ENCODE data around the gene CFAP45.

DNA sequence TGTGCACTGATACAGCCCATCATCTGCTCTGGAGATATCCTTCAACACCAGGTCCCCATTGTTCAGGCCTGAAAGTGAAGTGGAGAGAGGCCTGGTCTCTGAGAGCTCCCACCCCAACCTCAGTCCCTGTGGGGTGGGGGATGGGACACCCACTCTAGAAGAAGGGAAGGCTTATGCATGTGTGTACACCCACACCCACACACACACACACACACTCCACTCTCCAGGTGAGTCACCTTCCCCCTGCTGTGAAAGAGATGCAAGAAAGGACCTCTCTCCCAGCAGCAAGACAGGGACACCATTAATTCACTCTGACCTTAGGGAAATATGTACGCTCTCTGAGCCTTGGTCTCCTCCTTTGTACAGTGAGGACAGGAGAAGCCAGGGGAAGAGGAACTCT, 43.4 kb downstream of the CFAP45 start:
- TF ChIP-seq, protein P1, sequence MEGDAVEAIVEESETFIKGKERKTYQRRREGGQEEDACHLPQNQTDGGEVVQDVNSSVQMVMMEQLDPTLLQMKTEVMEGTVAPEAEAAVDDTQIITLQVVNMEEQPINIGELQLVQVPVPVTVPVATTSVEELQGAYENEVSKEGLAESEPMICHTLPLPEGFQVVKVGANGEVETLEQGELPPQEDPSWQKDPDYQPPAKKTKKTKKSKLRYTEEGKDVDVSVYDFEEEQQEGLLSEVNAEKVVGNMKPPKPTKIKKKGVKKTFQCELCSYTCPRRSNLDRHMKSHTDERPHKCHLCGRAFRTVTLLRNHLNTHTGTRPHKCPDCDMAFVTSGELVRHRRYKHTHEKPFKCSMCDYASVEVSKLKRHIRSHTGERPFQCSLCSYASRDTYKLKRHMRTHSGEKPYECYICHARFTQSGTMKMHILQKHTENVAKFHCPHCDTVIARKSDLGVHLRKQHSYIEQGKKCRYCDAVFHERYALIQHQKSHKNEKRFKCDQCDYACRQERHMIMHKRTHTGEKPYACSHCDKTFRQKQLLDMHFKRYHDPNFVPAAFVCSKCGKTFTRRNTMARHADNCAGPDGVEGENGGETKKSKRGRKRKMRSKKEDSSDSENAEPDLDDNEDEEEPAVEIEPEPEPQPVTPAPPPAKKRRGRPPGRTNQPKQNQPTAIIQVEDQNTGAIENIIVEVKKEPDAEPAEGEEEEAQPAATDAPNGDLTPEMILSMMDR (IDR thresholded peaks at IDR 0.05), result no peak
- no peak for TF ChIP-seq POLR2A (IDR thresholded peaks at IDR 0.05)
